ENCODE data around the gene RHOA. TPM values are rescaled to one million over a fixed set of nuclear protein-coding genes. Genes with fewer than 3 reads are reported as not detected.

RHOA gene
- total RNA-seq, 2 donors from 2014 or later, result 296 to 343 TPM

DNA sequence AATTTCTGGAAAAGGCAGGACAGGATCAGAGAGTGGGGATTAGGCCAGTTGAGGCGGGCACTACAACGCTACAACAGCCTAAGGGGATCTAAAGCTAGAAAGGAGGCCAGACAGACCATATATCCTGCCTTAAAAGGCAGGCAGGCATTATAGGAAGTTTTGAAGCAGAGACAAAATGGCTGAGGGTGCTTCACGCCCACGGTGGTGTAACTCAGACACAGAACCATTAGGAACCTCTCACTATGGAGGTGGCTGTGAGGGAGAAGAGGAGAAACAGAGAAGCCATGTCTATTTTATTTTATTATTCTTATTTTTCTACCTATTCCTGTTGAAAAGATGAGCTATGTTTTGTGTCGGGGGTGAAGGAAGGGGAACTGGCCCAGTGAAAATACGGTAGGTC, 69.8 kb downstream of the RHOA start:
- Histone ChIP-seq H3K4me3 (no peak overlapping the region), H3K27me3 (replicated peaks; ENCODE audit: insufficient read depth) (no peaks in the 10 kb centered on the region), H3K4me1 (replicated peaks) (peaks cover 2% of the 10 kb centered on the region), H3K9me3 (no peaks in the 10 kb centered on the region), H3K27ac (no peak overlapping the region), H3K36me3 (no peaks in the 10 kb centered on the region)
- no peak for DNase-seq (ENCODE audit: low spot score)
- 90% methylated on average over 6 of the region's 6 CpGs for WGBS
- no peak for TF ChIP-seq CTCF (IDR thresholded peaks at IDR 0.05)
- TF ChIP-seq POLR2AphosphoS5 (IDR thresholded peaks at IDR 0.05), result no peak
- no peak for TF ChIP-seq POLR2A (IDR thresholded peaks at IDR 0.05)
- intact Hi-C loops (cut with DNase I), result no loop called here

- intact Hi-C loops (cut with DNase I), result loop anchor here (1.0 kb wide), 1 partner anchor 169 kb away; the partner anchor contains the start of gene KLHDC8B
- TF ChIP-seq POLR2A (IDR thresholded peaks at IDR 0.05), result peak; percentile 62
- TF ChIP-seq CTCF (IDR thresholded peaks at IDR 0.05), result peak; percentile 28 to 80 (median 53)
- peak; percentile 81 for TF ChIP-seq POLR2AphosphoS5 (IDR thresholded peaks at IDR 0.05)
- 2% methylated on average over 70 of the region's 70 CpGs for WGBS
- Histone ChIP-seq H3K27me3 (replicated peaks; ENCODE audit: insufficient read depth) (no peaks in the 10 kb centered on the region), H3K9me3 (no peaks in the 10 kb centered on the region), H3K36me3 (no peaks in the 10 kb centered on the region), H3K4me3 (peak within 1 kb of the TSS; percentile 70 to 73), H3K4me1 (replicated peaks) (peaks cover 2% of the 10 kb centered on the region), H3K27ac (peak within 1 kb of the TSS; percentile 83 to 94)
- peak; percentile 86 for DNase-seq (ENCODE audit: low spot score)
Measured at GRCh38 chr3:49339941-49340800, 71.6 kb downstream of the RHOA start, which contains the start of gene USP4. Gene USP4, minus strand, starts transcription at chr3:49340053. Its CDS starts 29 bp downstream, at chr3:49340024.

DNA sequence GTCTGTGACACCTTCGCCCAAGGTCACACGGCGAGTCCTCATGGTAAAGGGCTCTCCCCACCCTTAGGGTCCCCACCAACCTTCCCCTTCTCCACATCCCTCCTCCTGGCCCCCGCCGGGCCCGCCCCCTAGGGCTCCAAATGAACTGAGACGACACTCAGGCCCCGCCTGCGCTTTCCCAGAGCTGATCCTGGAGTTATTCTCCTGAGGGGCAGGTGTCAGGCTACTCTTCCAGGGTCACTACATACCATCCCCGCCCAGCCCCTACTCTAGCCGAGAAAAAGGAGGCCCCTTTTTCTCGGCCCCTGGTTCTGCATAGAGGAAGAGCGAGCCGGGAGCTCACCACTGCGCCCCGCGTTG, 72.2 kb downstream of the RHOA start:
- Histone ChIP-seq H3K27ac (peak overlapping the region; percentile 83 to 94), H3K27me3 (replicated peaks; ENCODE audit: insufficient read depth) (no peaks in the 10 kb centered on the region), H3K36me3 (peaks cover 0 to 6% of the 10 kb centered on the region in 2 donors), H3K4me1 (replicated peaks) (peaks cover 2% of the 10 kb centered on the region), H3K4me3 (peak overlapping the region; percentile 70 to 73), H3K9me3 (no peaks in the 10 kb centered on the region)
- intact Hi-C loops (cut with DNase I), result no loop called here
- under 1% methylated on average over 17 of the region's 17 CpGs for WGBS
- TF ChIP-seq CTCF (IDR thresholded peaks at IDR 0.05), result no peak
- no peak for TF ChIP-seq POLR2AphosphoS5 (IDR thresholded peaks at IDR 0.05)
- no peak for TF ChIP-seq POLR2A (IDR thresholded peaks at IDR 0.05)
- no peak for DNase-seq (ENCODE audit: low spot score)

- DNase-seq (ENCODE audit: low spot score), result no peak
- 89% methylated on average over 5 of the region's 5 CpGs for WGBS
- intact Hi-C loops (cut with DNase I), result no loop called here
- Histone ChIP-seq H3K36me3 (peaks cover 0 to 7% of the 10 kb centered on the region in 2 donors), H3K4me3 (no peak overlapping the region), H3K4me1 (replicated peaks) (peaks cover 2% of the 10 kb centered on the region), H3K9me3 (no peaks in the 10 kb centered on the region), H3K27me3 (replicated peaks; ENCODE audit: insufficient read depth) (no peaks in the 10 kb centered on the region), H3K27ac (no peak overlapping the region)
- no peak for TF ChIP-seq POLR2A (IDR thresholded peaks at IDR 0.05)
Measured at GRCh38 chr3:49333916-49334633, 77.7 kb downstream of the RHOA start.

DNA sequence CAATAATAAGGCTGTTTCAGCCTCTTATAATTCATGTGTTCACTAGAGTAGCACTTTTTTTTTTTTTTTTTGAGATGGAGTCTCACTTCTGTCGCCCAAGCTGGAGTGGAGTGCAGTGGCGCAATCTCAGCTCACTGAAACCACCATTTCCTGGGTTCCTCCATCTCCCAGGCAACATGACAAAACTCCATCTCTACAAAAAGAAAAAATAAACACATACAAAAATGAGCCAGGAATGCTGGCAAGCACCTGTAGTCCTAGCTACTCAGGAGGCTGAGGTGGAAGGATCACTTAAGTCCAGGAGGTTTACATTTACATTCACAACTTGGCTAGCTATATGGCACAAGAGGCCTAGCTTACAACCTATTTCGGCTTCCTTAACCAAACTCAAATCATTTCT, 78.7 kb downstream of the RHOA start:
- no peak overlapping the region for H3K27ac ChIP-seq
- no peak for DNase-seq (ENCODE audit: low spot score)
- no peak overlapping the region for H3K4me3 ChIP-seq
- no peaks in the 10 kb centered on the region for H3K4me1 ChIP-seq (replicated peaks)
- intact Hi-C loops (cut with DNase I), result no loop called here
- peaks cover 0 to 7% of the 10 kb centered on the region in 2 donors for H3K36me3 ChIP-seq
- H3K9me3 ChIP-seq, result no peaks in the 10 kb centered on the region
- 85% methylated on average over 3 of the region's 3 CpGs for WGBS
- no peaks in the 10 kb centered on the region for H3K27me3 ChIP-seq (replicated peaks; ENCODE audit: insufficient read depth)
- TF ChIP-seq POLR2A (IDR thresholded peaks at IDR 0.05) (no peak), CTCF (IDR thresholded peaks at IDR 0.05) (no peak), POLR2AphosphoS5 (IDR thresholded peaks at IDR 0.05) (no peak)
